GM12864 (cell line): ENCODE data around the gene TMTC4.
"Not testable (repeated sequence)": the region's sequence is repeated elsewhere in the genome, so short reads cannot be mapped to it uniquely, and the experiment has no call there.

Experiments used
- DNase-seq: peaks from one replicate; pipeline ENCODE4 v3.0.0-alpha.2; 2011; ENCODE audit warnings: low read depth
- H3K4me3 ChIP-seq: 2 replicates; pipeline ENCODE4 v1.5.1; 2011; ENCODE audit warnings: mild to moderate bottlenecking, low read depth, low read length, control low read depth
- CTCF ChIP-seq: IDR thresholded peaks from 2 replicates; pipeline ENCODE4 v1.5.1; 2011; ENCODE audit warnings: low read depth, mild to moderate bottlenecking, moderate library complexity, low read length, control low read depth, inconsistent platforms; ENCODE audit errors: missing control alignments

The TMTC4 gene

GRCh38 chr13:100674572-100674871, at the start of gene TMTC4:
Gene TMTC4, minus strand, starts transcription at chr13:100674795. Its CDS starts 4,433 bp downstream, at chr13:100670362.
- TF ChIP-seq CTCF: no peak
- peak within 1 kb of the TSS; percentile 69 for H3K4me3 ChIP-seq
- no peak for DNase-seq

- TF ChIP-seq CTCF: no peak
- no peak overlapping the region for H3K4me3 ChIP-seq
- no peak for DNase-seq
Observed at GRCh38 chr13:100722517-100722916, 47.9 kb upstream of the TMTC4 start.

- TF ChIP-seq CTCF: peak; percentile 80
- H3K4me3 ChIP-seq: no peak overlapping the region
- DNase-seq: peak; percentile 5
Observed at GRCh38 chr13:100721885-100722512, 47.4 kb upstream of the TMTC4 start.

GRCh38 chr13:100715604-100716003, 41.0 kb upstream of the TMTC4 start:
- TF ChIP-seq CTCF: no peak
- no peak for DNase-seq
- H3K4me3 ChIP-seq: no peak overlapping the region

- no peak overlapping the region for H3K4me3 ChIP-seq
- DNase-seq: no peak
- TF ChIP-seq CTCF: no peak
Observed at GRCh38 chr13:100714478-100714877, 39.9 kb upstream of the TMTC4 start.

GRCh38 chr13:100710176-100710575, 35.6 kb upstream of the TMTC4 start:
- no peak for DNase-seq
- no peak overlapping the region for H3K4me3 ChIP-seq
- no peak for TF ChIP-seq CTCF

- DNase-seq: no peak
- TF ChIP-seq CTCF: no peak
Observed at GRCh38 chr13:100707818-100708740, 33.5 kb upstream of the TMTC4 start.

GRCh38 chr13:100698331-100698730, 23.7 kb upstream of the TMTC4 start:
- not testable (repeated sequence) for DNase-seq, H3K4me3 ChIP-seq

More at GRCh38 chr13:100707818-100708740, 33.5 kb upstream of the TMTC4 start:
- H3K4me3 ChIP-seq: no peak overlapping the region
